Liver (tissue), 9 donors: ENCODE data around the gene MTF1. TPM values are rescaled to one million over a fixed set of nuclear protein-coding genes. Genes with fewer than 3 reads are reported as not detected.
A peak's percentile ranks its signal among the peaks of the same experiment; 100 is the strongest.

ENCODE experiments used
- DNase-seq: peaks from one replicate; pipeline ENCODE4 v3.0.0-alpha.2; 2017; ENCODE audit warnings: low spot score
- H3K27ac ChIP-seq, 2 donors: one replicate each; pipeline ENCODE4 v1.7.0; 2013; ENCODE audit warnings: inconsistent platforms in 2 of 2, low read length in 2 of 2, control low read depth in 1 of 2, low read depth in 1 of 2, mild to moderate bottlenecking in 1 of 2
- H3K27me3 ChIP-seq, 4 donors: one replicate each; pipeline versions ENCODE4 v1.6.1 to v1.7.0; 2013; ENCODE audit warnings: low read length in 3 of 4, inconsistent platforms in 1 of 4, mild to moderate bottlenecking in 1 of 4, moderate library complexity in 1 of 4; ENCODE audit not compliant: control insufficient read depth in 4 of 4, insufficient read depth in 4 of 4
- H3K36me3 ChIP-seq, 4 donors: one replicate each; pipeline versions ENCODE4 v1.6.1 to v1.7.0; 2013; ENCODE audit warnings: low read length in 3 of 4, mild to moderate bottlenecking in 3 of 4, low read depth in 1 of 4, moderate library complexity in 1 of 4; ENCODE audit not compliant: control insufficient read depth in 4 of 4, insufficient read depth in 3 of 4
- H3K4me1 ChIP-seq, 4 donors: one replicate each; pipeline versions ENCODE4 v1.6.1 to v1.7.0; 2013; ENCODE audit warnings: low read length in 3 of 4, mild to moderate bottlenecking in 3 of 4, moderate library complexity in 1 of 4; ENCODE audit not compliant: control insufficient read depth in 4 of 4, insufficient read depth in 4 of 4
- H3K4me3 ChIP-seq, 3 donors: one replicate each; pipeline versions ENCODE4 v1.6.1 to v1.7.0; 2013; ENCODE audit warnings: low read length in 3 of 3, control low read depth in 1 of 3, low read depth in 1 of 3, mild to moderate bottlenecking in 1 of 3
- H3K9ac ChIP-seq, 2 donors: one replicate each; pipeline ENCODE4 v1.7.0; 2013; ENCODE audit warnings: low read length in 2 of 2, mild to moderate bottlenecking in 2 of 2, moderate library complexity in 2 of 2, control low read depth in 1 of 2, low read depth in 1 of 2
- H3K9me3 ChIP-seq, 4 donors: one replicate each; pipeline versions ENCODE4 v1.6.1 to v1.7.0; 2013; ENCODE audit warnings: low read length in 3 of 4; ENCODE audit not compliant: control insufficient read depth in 4 of 4
- ATF3 ChIP-seq: IDR thresholded peaks from 2 replicates; pipeline ENCODE4 v1.6.1; 2016; ENCODE audit warnings: antibody characterized with exemption
- EGR1 ChIP-seq, 2 donors: IDR thresholded peaks; 2 replicates each; pipeline ENCODE4 v1.6.1; 2016 to 2018; ENCODE audit warnings: antibody characterized with exemption in 2 of 2, low read depth in 2 of 2
- FOXA1 ChIP-seq: IDR thresholded peaks from 2 replicates; pipeline ENCODE4 v1.6.1; 2016; ENCODE audit warnings: antibody characterized with exemption
- FOXA2 ChIP-seq: IDR thresholded peaks from 2 replicates; pipeline ENCODE4 v1.6.1; 2016; ENCODE audit warnings: antibody characterized with exemption
- GABPA ChIP-seq, 2 donors: IDR thresholded peaks in 1 of 2; conservative IDR thresholded peaks in 1 of 2; 2 replicates each; pipeline ENCODE4 v1.6.1; 2016; ENCODE audit warnings: antibody characterized with exemption in 2 of 2, mild to moderate bottlenecking in 1 of 2, moderate library complexity in 1 of 2
- HNF4A ChIP-seq, 2 donors: conservative IDR thresholded peaks; 2 replicates each; pipeline ENCODE4 v1.6.1; 2016; ENCODE audit warnings: antibody characterized with exemption in 2 of 2, mild to moderate bottlenecking in 2 of 2
- HNF4G ChIP-seq: IDR thresholded peaks from 2 replicates; pipeline ENCODE4 v1.6.1; 2016; ENCODE audit warnings: antibody characterized with exemption
- JUND ChIP-seq, 2 donors: IDR thresholded peaks; 2 replicates each; pipeline ENCODE4 v1.6.1; 2016; ENCODE audit warnings: antibody characterized with exemption in 2 of 2
- NR2F2 ChIP-seq: IDR thresholded peaks from 2 replicates; pipeline ENCODE4 v1.6.1; 2016; ENCODE audit warnings: antibody characterized with exemption
- RAD21 ChIP-seq, 2 donors: IDR thresholded peaks; 2 replicates each; pipeline ENCODE4 v1.6.1; 2016; ENCODE audit warnings: antibody characterized with exemption in 2 of 2, mild to moderate bottlenecking in 2 of 2
- RXRA ChIP-seq, 2 donors: IDR thresholded peaks; 2 replicates each; pipeline ENCODE4 v1.6.1; 2017 to 2018; ENCODE audit warnings: antibody characterized with exemption in 2 of 2, mild to moderate bottlenecking in 1 of 2
- SP1 ChIP-seq: IDR thresholded peaks from 2 replicates; pipeline ENCODE4 v1.6.1; 2018; ENCODE audit warnings: antibody characterized with exemption, mild to moderate bottlenecking
- TAF1 ChIP-seq: conservative IDR thresholded peaks from 2 replicates; pipeline ENCODE4 v1.6.1; 2016; ENCODE audit warnings: antibody characterized with exemption, mild to moderate bottlenecking
- YY1 ChIP-seq: IDR thresholded peaks from 2 replicates; pipeline ENCODE4 v1.6.1; 2016; ENCODE audit warnings: antibody characterized with exemption, mild to moderate bottlenecking
- ZBTB33 ChIP-seq: IDR thresholded peaks from 2 replicates; pipeline ENCODE4 v1.6.1; 2016; ENCODE audit warnings: antibody characterized with exemption
- WGBS: extraction: QIAGEN DNeasy Blood & Tissue Kit; methylation state at CpG from one replicate; pipeline ENCODE4 v1.1.7; 2013; 5-methylcytosine and 5-hydroxymethylcytosine counted together
- polyA plus RNA-seq, 2 donors: library from polyadenylated mRNA; stranded (reverse) in 1 of 2; unstranded in 1 of 2; fragments of 200-250 nt in 1 of 2; fragments of >200 nt in 1 of 2; fragmentation: Nextera tagmentation in 1 of 2; extraction: Ambion mirVana in 1 of 2; gene quantifications; one replicate each; pipeline versions ENCODE4 v1.2.1 to v1.2.3, GENCODE V29; 2013 to 2015
- total RNA-seq, 2 donors: library from RNA; depleted of rRNA; stranded (reverse); fragments of >200 nt; gene quantifications; one replicate each; pipeline ENCODE4 v1.2.3, GENCODE V29; 2014
- TF ChIP-seq, protein P1 (sequence below): IDR thresholded peaks from 2 replicates; pipeline ENCODE4 v1.6.1; 2016; ENCODE audit warnings: antibody characterized with exemption, mild to moderate bottlenecking
- TF ChIP-seq, protein P2 (sequence below): fragments of 150-350 bp; IDR thresholded peaks from 2 replicates; pipeline ENCODE4 v1.5.1; 2017; ENCODE audit warnings: improper control_type of control experiment, low read depth, low read length; ENCODE audit not compliant: missing input control
- TF ChIP-seq, protein P3 (sequence below): IDR thresholded peaks from 2 replicates; pipeline ENCODE4 v1.6.1; 2016; ENCODE audit warnings: antibody characterized with exemption
- donor health status: healthy.
- donor health status: healthy.
- donor health status: healthy.
- donor health status: healthy.
- donor health status: healthy.

Gene MTF1
- total and polyA plus RNA-seq, 4 donors = 2.3 to 3.3 (median 3.0) TPM

- no peak for DNase-seq
- Histone ChIP-seq H3K4me3 (peak within 1 kb of the TSS; percentile 56 to 70 (median 67)), H3K9me3 (no peaks in the 10 kb centered on the region), H3K27ac (no peak within 1 kb of the TSS), H3K27me3 (no peaks in the 10 kb centered on the region), H3K36me3 (peaks cover 0 to 5% (median 2%) of the 10 kb centered on the region in 4 donors), H3K4me1 (peaks cover 7 to 21% (median 9%) of the 10 kb centered on the region in 4 donors), H3K9ac (no peak within 1 kb of the TSS)
- WGBS = under 1% methylated on average over 82 of the region's 82 CpGs
- TF ChIP-seq NR2F2 (no peak), RAD21 (IDR thresholded peaks at IDR 0.05) (no peak), FOXA1 (no peak), GABPA (IDR thresholded peaks at IDR 0.05 in 1 of 2, conservative IDR thresholded peaks at IDR 0.05 in 1 of 2) (no peak), HNF4A (conservative IDR thresholded peaks at IDR 0.05) (no peak), ATF3 (no peak), HNF4G (no peak)
- TF ChIP-seq, protein P1, sequence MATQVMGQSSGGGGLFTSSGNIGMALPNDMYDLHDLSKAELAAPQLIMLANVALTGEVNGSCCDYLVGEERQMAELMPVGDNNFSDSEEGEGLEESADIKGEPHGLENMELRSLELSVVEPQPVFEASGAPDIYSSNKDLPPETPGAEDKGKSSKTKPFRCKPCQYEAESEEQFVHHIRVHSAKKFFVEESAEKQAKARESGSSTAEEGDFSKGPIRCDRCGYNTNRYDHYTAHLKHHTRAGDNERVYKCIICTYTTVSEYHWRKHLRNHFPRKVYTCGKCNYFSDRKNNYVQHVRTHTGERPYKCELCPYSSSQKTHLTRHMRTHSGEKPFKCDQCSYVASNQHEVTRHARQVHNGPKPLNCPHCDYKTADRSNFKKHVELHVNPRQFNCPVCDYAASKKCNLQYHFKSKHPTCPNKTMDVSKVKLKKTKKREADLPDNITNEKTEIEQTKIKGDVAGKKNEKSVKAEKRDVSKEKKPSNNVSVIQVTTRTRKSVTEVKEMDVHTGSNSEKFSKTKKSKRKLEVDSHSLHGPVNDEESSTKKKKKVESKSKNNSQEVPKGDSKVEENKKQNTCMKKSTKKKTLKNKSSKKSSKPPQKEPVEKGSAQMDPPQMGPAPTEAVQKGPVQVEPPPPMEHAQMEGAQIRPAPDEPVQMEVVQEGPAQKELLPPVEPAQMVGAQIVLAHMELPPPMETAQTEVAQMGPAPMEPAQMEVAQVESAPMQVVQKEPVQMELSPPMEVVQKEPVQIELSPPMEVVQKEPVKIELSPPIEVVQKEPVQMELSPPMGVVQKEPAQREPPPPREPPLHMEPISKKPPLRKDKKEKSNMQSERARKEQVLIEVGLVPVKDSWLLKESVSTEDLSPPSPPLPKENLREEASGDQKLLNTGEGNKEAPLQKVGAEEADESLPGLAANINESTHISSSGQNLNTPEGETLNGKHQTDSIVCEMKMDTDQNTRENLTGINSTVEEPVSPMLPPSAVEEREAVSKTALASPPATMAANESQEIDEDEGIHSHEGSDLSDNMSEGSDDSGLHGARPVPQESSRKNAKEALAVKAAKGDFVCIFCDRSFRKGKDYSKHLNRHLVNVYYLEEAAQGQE = no peak
Observed at GRCh38 chr1:37793773-37794371, 65.5 kb downstream of the MTF1 start, which contains the start of gene MANEAL. Gene MANEAL, plus strand, starts transcription at chr1:37793847. Its CDS starts 336 bp downstream, at chr1:37794183.

GRCh38 chr1:37792943-37793686 lies 66.3 kb downstream of the MTF1 start:
- H3K9ac ChIP-seq = no peak overlapping the region
- no peak overlapping the region for H3K27ac ChIP-seq
- H3K4me1 ChIP-seq = peaks cover 7 to 21% (median 9%) of the 10 kb centered on the region in 4 donors
- peaks cover 0 to 2% (median 0%) of the 10 kb centered on the region in 4 donors for H3K27me3 ChIP-seq
- peaks cover 0 to 4% (median 2%) of the 10 kb centered on the region in 4 donors for H3K36me3 ChIP-seq
- TF ChIP-seq SP1 (no peak), YY1 (no peak), TAF1 (no peak), ZBTB33 (no peak), HNF4A (conservative IDR thresholded peaks at IDR 0.05) (no peak), JUND (IDR thresholded peaks at IDR 0.05) (no peak), RAD21 (IDR thresholded peaks at IDR 0.05) (no peak), HNF4G (no peak), GABPA (IDR thresholded peaks at IDR 0.05 in 1 of 2, conservative IDR thresholded peaks at IDR 0.05 in 1 of 2) (no peak), RXRA (IDR thresholded peaks at IDR 0.05) (no peak), EGR1 (IDR thresholded peaks at IDR 0.05; ENCODE audit: low read depth in 2 of 2) (no peak), FOXA2 (no peak), NR2F2 (no peak), FOXA1 (no peak), ATF3 (no peak)
- TF ChIP-seq, protein P1 = no peak
- TF ChIP-seq, protein P2, sequence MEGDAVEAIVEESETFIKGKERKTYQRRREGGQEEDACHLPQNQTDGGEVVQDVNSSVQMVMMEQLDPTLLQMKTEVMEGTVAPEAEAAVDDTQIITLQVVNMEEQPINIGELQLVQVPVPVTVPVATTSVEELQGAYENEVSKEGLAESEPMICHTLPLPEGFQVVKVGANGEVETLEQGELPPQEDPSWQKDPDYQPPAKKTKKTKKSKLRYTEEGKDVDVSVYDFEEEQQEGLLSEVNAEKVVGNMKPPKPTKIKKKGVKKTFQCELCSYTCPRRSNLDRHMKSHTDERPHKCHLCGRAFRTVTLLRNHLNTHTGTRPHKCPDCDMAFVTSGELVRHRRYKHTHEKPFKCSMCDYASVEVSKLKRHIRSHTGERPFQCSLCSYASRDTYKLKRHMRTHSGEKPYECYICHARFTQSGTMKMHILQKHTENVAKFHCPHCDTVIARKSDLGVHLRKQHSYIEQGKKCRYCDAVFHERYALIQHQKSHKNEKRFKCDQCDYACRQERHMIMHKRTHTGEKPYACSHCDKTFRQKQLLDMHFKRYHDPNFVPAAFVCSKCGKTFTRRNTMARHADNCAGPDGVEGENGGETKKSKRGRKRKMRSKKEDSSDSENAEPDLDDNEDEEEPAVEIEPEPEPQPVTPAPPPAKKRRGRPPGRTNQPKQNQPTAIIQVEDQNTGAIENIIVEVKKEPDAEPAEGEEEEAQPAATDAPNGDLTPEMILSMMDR = no peak
- TF ChIP-seq, protein P3, sequence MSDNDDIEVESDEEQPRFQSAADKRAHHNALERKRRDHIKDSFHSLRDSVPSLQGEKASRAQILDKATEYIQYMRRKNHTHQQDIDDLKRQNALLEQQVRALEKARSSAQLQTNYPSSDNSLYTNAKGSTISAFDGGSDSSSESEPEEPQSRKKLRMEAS = no peak
- no peaks in the 10 kb centered on the region for H3K9me3 ChIP-seq
- H3K4me3 ChIP-seq = peak overlapping the region in 1 of 3 donors; percentile 70
- 38% methylated on average over 36 of the region's 36 CpGs for WGBS
- no peak for DNase-seq
